Stimulated activated CD4-positive, alpha-beta T cell treated with anti-CD3 and anti-CD28 coated beads, Interleukin-1b, Interleukin-23, amount 100 ng/mL, for 24 hours (primary cell): ENCODE results near the gene BRD7.

Source experiments
- DNase-seq, 4 experiments: peaks; one replicate each; pipeline ENCODE4 v3.0.0-alpha.2; 2020; ENCODE audit warnings: low read depth in 4 of 4, low spot score in 1 of 4

Gene BRD7

GRCh38 chr16:50304467-50305440 is 64.0 kb downstream of the BRD7 start:
- DNase-seq: no peak

- DNase-seq: no peak
Observed at GRCh38 chr16:50303605-50304466, 65.0 kb downstream of the BRD7 start.

- DNase-seq: no peak
Observed at GRCh38 chr16:50303041-50303604, 65.7 kb downstream of the BRD7 start.

GRCh38 chr16:50302472-50303005 is 66.2 kb downstream of the BRD7 start:
- DNase-seq: no peak

GRCh38 chr16:50301626-50302471 is 66.9 kb downstream of the BRD7 start:
- DNase-seq: no peak

GRCh38 chr16:50300942-50301625 is 67.7 kb downstream of the BRD7 start:
- no peak for DNase-seq

- no peak for DNase-seq
Observed at GRCh38 chr16:50299508-50300105, 69.2 kb downstream of the BRD7 start.

GRCh38 chr16:50298591-50299507 is 69.9 kb downstream of the BRD7 start:
- DNase-seq: no peak

GRCh38 chr16:50298075-50298460 is 70.7 kb downstream of the BRD7 start:
- no peak for DNase-seq

- no peak for DNase-seq
Observed at GRCh38 chr16:50297301-50298074, 71.3 kb downstream of the BRD7 start.

GRCh38 chr16:50296807-50297206 is 72.0 kb downstream of the BRD7 start:
- DNase-seq: no peak

- no peak for DNase-seq
Observed at GRCh38 chr16:50295541-50296132, 73.2 kb downstream of the BRD7 start.

GRCh38 chr16:50294955-50295354 is 73.8 kb downstream of the BRD7 start:
- no peak for DNase-seq

- no peak for DNase-seq
Observed at GRCh38 chr16:50293994-50294855, 74.6 kb downstream of the BRD7 start.

- DNase-seq: no peak
Observed at GRCh38 chr16:50293041-50293783, 75.6 kb downstream of the BRD7 start.

GRCh38 chr16:50292566-50292948 is 76.2 kb downstream of the BRD7 start:
- no peak for DNase-seq
